RWPE2 (cell line): ENCODE results near the gene FBXL13.
A peak's percentile ranks its signal among the peaks of the same experiment; 100 is the strongest.

Experiments used
- ATAC-seq: fragments of 200-7000 bp; cut with Tn5 transposase; 3 replicates; pipeline ENCODE4 v1.9.1; 2021; ENCODE audit warnings: low read depth
- DNase-seq: peaks from one replicate; pipeline ENCODE4 v3.0.0-alpha.2; 2020; ENCODE audit warnings: low spot score
- H3K27ac ChIP-seq: fragments of 450-650 bp; 2 replicates; pipeline ENCODE4 v1.5.1; 2017; ENCODE audit warnings: mild to moderate bottlenecking; ENCODE audit not compliant: poor library complexity, severe bottlenecking
- H3K27me3 ChIP-seq: fragments of 250-450 bp; sonication (Bioruptor Pico); 2 replicates; pipeline ENCODE4 v1.5.1; 2021; ENCODE audit warnings: mild to moderate bottlenecking, moderate library complexity; ENCODE audit not compliant: insufficient read depth, poor library complexity, severe bottlenecking
- H3K36me3 ChIP-seq: fragments of 250-450 bp; sonication (Bioruptor Pico); 2 replicates; pipeline ENCODE4 v1.5.1; 2020; ENCODE audit warnings: low read depth, mild to moderate bottlenecking, moderate library complexity
- H3K4me1 ChIP-seq: fragments of 250-450 bp; sonication (Bioruptor Pico); 2 replicates; pipeline ENCODE4 v1.5.1; 2021; ENCODE audit warnings: mild to moderate bottlenecking, moderate library complexity; ENCODE audit not compliant: insufficient read depth, poor library complexity, severe bottlenecking
- H3K4me3 ChIP-seq: fragments of 250-450 bp; sonication (Bioruptor Pico); 2 replicates; pipeline ENCODE4 v1.5.1; 2021; ENCODE audit warnings: mild to moderate bottlenecking, moderate library complexity; ENCODE audit not compliant: severe bottlenecking
- H3K9me3 ChIP-seq: fragments of 250-450 bp; sonication (Bioruptor Pico); 2 replicates; pipeline ENCODE4 v1.5.1; 2021; ENCODE audit warnings: mild to moderate bottlenecking, moderate library complexity; ENCODE audit not compliant: severe bottlenecking
- TF ChIP-seq, protein P1 (sequence below): fragments of 450-650 bp; IDR thresholded peaks from one replicate; pipeline ENCODE4 v1.5.1; 2017; ENCODE audit warnings: mild to moderate bottlenecking, moderate library complexity; ENCODE audit not compliant: poor library complexity, severe bottlenecking

FBXL13 gene

DNA sequence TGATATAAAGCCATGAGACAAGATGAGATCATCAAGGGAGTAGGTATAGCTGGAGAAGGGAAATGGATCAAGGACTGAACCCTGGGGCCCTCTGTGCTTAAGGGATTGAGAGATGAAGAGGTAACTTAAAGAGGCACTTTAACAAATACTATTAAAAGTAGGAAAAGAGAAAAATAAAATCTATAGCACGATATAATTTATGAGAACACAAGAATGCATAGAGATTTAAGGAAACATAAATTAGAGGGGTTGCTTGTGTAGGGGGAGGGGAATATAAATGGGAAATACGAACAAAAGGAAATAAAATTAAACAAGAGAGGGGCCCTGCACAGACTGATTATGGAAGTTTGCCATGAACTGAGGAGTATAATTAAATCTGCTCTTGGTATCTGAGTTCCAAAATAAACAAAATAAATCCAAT lies 177.4 kb downstream of the FBXL13 start:
- TF ChIP-seq, protein P1, sequence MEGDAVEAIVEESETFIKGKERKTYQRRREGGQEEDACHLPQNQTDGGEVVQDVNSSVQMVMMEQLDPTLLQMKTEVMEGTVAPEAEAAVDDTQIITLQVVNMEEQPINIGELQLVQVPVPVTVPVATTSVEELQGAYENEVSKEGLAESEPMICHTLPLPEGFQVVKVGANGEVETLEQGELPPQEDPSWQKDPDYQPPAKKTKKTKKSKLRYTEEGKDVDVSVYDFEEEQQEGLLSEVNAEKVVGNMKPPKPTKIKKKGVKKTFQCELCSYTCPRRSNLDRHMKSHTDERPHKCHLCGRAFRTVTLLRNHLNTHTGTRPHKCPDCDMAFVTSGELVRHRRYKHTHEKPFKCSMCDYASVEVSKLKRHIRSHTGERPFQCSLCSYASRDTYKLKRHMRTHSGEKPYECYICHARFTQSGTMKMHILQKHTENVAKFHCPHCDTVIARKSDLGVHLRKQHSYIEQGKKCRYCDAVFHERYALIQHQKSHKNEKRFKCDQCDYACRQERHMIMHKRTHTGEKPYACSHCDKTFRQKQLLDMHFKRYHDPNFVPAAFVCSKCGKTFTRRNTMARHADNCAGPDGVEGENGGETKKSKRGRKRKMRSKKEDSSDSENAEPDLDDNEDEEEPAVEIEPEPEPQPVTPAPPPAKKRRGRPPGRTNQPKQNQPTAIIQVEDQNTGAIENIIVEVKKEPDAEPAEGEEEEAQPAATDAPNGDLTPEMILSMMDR = no peak
- peaks cover 8% of the 10 kb centered on the region for H3K4me1 ChIP-seq
- no peaks in the 10 kb centered on the region for H3K9me3 ChIP-seq
- no peak for DNase-seq
- no peak for ATAC-seq
- no peak overlapping the region for H3K27ac ChIP-seq
- H3K27me3 ChIP-seq = no peaks in the 10 kb centered on the region
- H3K4me3 ChIP-seq = no peak overlapping the region
- H3K36me3 ChIP-seq = no peaks in the 10 kb centered on the region

DNA sequence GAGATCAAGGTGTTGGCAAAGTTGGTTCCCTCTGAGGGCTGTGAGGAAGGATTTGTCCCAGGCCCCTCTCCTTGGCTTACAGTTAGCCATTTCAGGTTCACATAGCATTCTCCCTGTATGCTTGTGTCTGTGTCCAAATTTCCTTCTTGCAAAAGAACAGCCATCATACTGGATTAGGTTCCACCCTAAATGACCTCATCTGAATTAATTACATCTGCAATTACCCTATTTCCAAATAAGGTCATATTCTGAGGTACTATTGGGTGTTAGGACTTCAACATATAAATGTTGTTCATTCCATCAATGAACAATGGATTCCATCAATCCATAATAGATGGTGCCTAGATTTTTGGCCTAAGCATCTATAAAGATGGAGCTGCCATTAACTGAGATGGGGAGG lies 178.0 kb downstream of the FBXL13 start:
- Histone ChIP-seq H3K27ac (no peak overlapping the region), H3K4me3 (no peak overlapping the region), H3K9me3 (no peaks in the 10 kb centered on the region), H3K36me3 (no peaks in the 10 kb centered on the region), H3K4me1 (peaks cover 14% of the 10 kb centered on the region), H3K27me3 (no peaks in the 10 kb centered on the region)
- ATAC-seq (no peak), DNase-seq (no peak)
- TF ChIP-seq, protein P1 = no peak

DNA sequence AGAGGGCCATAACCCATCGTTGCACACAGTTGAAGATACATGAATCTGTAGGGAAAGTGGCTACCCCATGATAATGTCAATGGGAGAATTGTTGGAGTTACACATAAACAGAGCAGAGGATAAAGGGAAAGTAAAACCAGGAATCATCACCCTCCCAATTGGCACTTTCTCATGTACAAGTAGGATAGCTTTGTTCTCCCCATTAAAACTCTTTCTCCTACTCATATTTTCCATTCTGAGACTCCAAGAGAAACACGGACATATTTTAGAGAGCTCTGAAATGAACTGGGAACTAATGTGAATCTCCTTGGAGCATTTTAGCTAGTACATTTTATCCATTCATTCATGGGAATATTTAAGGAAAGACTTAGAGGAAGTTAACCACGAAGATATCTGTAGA lies 179.0 kb downstream of the FBXL13 start:
- no peaks in the 10 kb centered on the region for H3K9me3 ChIP-seq
- peaks cover 24% of the 10 kb centered on the region for H3K4me1 ChIP-seq
- DNase-seq = no peak
- no peak overlapping the region for H3K27ac ChIP-seq
- H3K4me3 ChIP-seq = no peak overlapping the region
- TF ChIP-seq, protein P1 = no peak
- no peaks in the 10 kb centered on the region for H3K36me3 ChIP-seq
- no peaks in the 10 kb centered on the region for H3K27me3 ChIP-seq
- no peak for ATAC-seq

DNA sequence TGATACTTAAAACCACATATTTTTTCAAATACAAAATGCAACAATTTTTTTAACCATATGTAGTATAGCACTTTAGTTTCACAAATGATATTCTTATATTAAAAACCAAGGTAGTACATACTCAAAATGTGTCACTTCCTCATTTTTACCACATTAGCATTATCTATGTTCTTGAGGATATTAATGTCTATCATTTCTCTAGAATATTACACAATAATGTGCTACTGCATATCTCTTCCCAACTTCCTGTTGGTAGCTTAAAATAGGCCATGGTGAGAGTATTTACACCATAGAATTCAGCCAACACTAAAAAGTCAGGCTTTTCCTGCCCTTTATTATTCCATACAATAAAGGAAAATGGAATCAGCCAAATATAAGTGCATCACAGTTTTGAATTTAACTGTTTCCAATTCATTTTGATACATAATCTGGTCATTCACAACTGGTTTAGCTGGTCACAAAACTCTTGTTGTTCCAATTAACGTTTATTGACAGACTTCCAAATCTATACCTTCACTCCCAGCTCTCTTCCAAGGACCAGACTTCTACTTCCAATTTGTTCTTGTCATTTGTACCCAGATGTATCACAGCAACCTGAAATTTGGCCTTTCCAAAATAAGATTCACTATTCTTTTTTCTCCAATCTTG lies 181.8 kb downstream of the FBXL13 start:
- ATAC-seq (no peak), DNase-seq (no peak)
- Histone ChIP-seq H3K4me1 (peaks cover 24% of the 10 kb centered on the region), H3K27me3 (no peaks in the 10 kb centered on the region), H3K4me3 (no peak overlapping the region), H3K27ac (peak overlapping the region; percentile 75), H3K36me3 (no peaks in the 10 kb centered on the region), H3K9me3 (no peaks in the 10 kb centered on the region)
- TF ChIP-seq, protein P1 = no peak

DNA sequence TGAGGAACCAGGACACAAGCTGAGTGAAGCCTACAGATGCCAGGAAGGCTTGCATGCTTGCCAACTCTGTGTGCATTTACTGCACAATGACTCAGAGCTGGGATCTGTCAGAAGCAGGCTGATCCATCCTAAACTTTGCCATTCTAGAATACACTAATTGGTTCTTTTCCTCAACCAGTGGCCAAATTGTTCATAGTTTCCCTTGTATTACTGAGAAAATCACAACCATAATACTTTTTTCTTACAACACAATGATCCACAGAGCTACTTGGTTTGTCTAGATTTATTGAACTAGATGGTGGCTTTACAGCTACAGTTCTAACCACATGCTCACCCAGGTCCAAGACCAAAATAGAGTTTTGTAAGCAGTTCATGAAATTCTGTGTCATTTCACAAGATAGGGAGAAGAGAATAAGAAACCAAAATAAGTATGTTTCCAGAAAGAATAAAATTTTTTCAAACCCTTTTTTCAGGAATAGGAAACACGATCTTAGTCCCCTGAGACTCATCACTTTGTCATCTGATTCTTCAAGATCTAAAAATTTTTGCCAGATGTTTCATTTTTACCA lies 182.8 kb downstream of the FBXL13 start:
- DNase-seq = no peak
- peaks cover 24% of the 10 kb centered on the region for H3K4me1 ChIP-seq

More for the DNA sequence above, 182.8 kb downstream of the FBXL13 start:
- ATAC-seq = peak; percentile 97
- no peaks in the 10 kb centered on the region for H3K9me3 ChIP-seq
- H3K4me3 ChIP-seq = no peak overlapping the region
- TF ChIP-seq, protein P1 = no peak
- H3K36me3 ChIP-seq = no peaks in the 10 kb centered on the region
- no peaks in the 10 kb centered on the region for H3K27me3 ChIP-seq
- H3K27ac ChIP-seq = peak overlapping the region; percentile 75
